ENCODE measurements around the gene ADCY9. TPM values are rescaled to one million over a fixed set of nuclear protein-coding genes. Genes with fewer than 3 reads are reported as not detected.

The ADCY9 gene
- total RNA-seq, 2 experiments from 2014 or later: 7.1 to 7.4 TPM

DNA sequence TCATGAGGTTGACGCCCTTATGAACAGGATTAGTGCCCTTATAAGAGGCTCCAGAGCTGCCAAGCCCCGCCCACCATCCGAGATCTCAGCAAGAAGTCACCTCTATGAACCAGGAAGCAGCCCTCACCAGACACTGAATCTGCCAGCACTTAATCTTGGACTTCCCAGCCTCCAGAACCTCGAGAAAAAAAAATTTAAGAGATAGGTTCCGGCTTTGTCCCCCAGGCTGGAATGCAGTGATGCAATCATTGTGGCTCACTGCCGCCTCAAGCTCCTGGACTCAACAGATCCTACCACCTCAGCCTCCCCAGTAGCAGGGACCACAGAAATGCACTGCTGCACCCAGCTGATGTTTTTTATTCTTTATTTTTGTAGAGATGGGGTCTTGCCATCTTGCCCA is 22.5 kb upstream of the ADCY9 start:
- DNase-seq (no peak), ATAC-seq (ENCODE audit: poor library complexity) (no peak)
- peaks cover 14% of the 10 kb centered on the region for H3K4me1 ChIP-seq (ENCODE audit: insufficient read depth, low read length)
- H3K27me3 Mint-ChIP-seq: peaks cover 17% of the 10 kb centered on the region
- no peak overlapping the region for H3K4me3 ChIP-seq (ENCODE audit: low read length)
- H3K4me1 Mint-ChIP-seq (ENCODE audit: low read depth): peaks cover 5% of the 10 kb centered on the region
- ChIA-PET CTCF (no interaction called here), POLR2A (no interaction called here)
- H3K36me3 Mint-ChIP-seq (ENCODE audit: low read depth): no peaks in the 10 kb centered on the region
- peaks cover 0 to 9% of the 10 kb centered on the region in 2 experiments for H3K9me3 ChIP-seq (ENCODE audit: control insufficient read depth in 1 of 2, insufficient read depth in 1 of 2, low read length in 2 of 2)
- no peaks in the 10 kb centered on the region for H3K9me3 Mint-ChIP-seq
- no peaks in the 10 kb centered on the region for H3K36me3 ChIP-seq (ENCODE audit: insufficient read depth, low read length)
- no peak overlapping the region for H3K27ac Mint-ChIP-seq
- intact Hi-C loops (cut with DNase I, micrococcal nuclease): no loop called here
- no peak overlapping the region for H3K27ac ChIP-seq (ENCODE audit: low read depth in 1 of 2, low read length in 2 of 2)
- TF ChIP-seq, protein P1, sequence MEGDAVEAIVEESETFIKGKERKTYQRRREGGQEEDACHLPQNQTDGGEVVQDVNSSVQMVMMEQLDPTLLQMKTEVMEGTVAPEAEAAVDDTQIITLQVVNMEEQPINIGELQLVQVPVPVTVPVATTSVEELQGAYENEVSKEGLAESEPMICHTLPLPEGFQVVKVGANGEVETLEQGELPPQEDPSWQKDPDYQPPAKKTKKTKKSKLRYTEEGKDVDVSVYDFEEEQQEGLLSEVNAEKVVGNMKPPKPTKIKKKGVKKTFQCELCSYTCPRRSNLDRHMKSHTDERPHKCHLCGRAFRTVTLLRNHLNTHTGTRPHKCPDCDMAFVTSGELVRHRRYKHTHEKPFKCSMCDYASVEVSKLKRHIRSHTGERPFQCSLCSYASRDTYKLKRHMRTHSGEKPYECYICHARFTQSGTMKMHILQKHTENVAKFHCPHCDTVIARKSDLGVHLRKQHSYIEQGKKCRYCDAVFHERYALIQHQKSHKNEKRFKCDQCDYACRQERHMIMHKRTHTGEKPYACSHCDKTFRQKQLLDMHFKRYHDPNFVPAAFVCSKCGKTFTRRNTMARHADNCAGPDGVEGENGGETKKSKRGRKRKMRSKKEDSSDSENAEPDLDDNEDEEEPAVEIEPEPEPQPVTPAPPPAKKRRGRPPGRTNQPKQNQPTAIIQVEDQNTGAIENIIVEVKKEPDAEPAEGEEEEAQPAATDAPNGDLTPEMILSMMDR (IDR thresholded peaks at IDR 0.05): no peak
- H3K27me3 ChIP-seq (ENCODE audit: control insufficient read depth in 1 of 2, insufficient read depth in 2 of 2, low read length in 2 of 2): no peaks in the 10 kb centered on the region
- H3K4me3 Mint-ChIP-seq: no peak overlapping the region

DNA sequence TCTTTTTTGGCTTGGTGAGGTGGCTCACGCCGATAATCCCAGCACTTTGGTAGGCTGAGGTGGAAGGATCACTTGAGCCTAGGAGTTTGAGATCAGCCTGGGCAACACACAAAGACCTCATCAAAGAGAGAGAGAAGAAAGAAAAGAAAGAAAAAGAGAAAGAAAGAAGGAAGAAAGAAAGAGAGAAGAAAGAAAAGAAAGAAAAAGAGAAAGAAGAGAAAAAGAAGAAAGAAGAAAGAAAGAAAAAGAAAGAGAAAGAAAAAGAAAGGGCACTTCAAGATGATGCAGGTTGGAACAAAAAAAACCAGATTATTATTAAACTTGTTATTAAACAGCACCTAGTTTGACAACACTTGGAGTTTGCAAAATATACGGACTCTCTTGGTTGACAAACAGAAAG is 21.2 kb upstream of the ADCY9 start:
- no peaks in the 10 kb centered on the region for H3K9me3 Mint-ChIP-seq
- CTCF ChIA-PET: no interaction called here

GRCh38 chr16:4136229-4136813 is 20.1 kb upstream of the ADCY9 start:
- no peaks in the 10 kb centered on the region for H3K4me1 ChIP-seq (ENCODE audit: insufficient read depth, low read length)
- intact Hi-C loops (cut with DNase I, micrococcal nuclease): no loop called here
- ChIA-PET POLR2A (no interaction called here), CTCF (no interaction called here)
- H3K27ac ChIP-seq (ENCODE audit: low read depth in 1 of 2, low read length in 2 of 2): no peak overlapping the region
- H3K36me3 Mint-ChIP-seq (ENCODE audit: low read depth): no peaks in the 10 kb centered on the region
- peaks cover 0 to 6% of the 10 kb centered on the region in 2 experiments for H3K9me3 ChIP-seq (ENCODE audit: control insufficient read depth in 1 of 2, insufficient read depth in 1 of 2, low read length in 2 of 2)
- H3K27me3 ChIP-seq (ENCODE audit: control insufficient read depth in 1 of 2, insufficient read depth in 2 of 2, low read length in 2 of 2): no peaks in the 10 kb centered on the region
- DNase-seq (no peak), ATAC-seq (ENCODE audit: poor library complexity) (no peak)
- no peaks in the 10 kb centered on the region for H3K4me1 Mint-ChIP-seq (ENCODE audit: low read depth)
- no peak overlapping the region for H3K4me3 ChIP-seq (ENCODE audit: low read length)
- no peaks in the 10 kb centered on the region for H3K36me3 ChIP-seq (ENCODE audit: insufficient read depth, low read length)
- TF ChIP-seq, protein P1 (IDR thresholded peaks at IDR 0.05): no peak
- peaks cover 28% of the 10 kb centered on the region for H3K27me3 Mint-ChIP-seq
- H3K27ac Mint-ChIP-seq: no peak overlapping the region
- H3K4me3 Mint-ChIP-seq: no peak overlapping the region
- H3K9me3 Mint-ChIP-seq: no peaks in the 10 kb centered on the region

More for the DNA sequence above, 21.2 kb upstream of the ADCY9 start:
- Histone ChIP-seq H3K9me3 (ENCODE audit: control insufficient read depth in 1 of 2, insufficient read depth in 1 of 2, low read length in 2 of 2) (peaks cover 0 to 9% of the 10 kb centered on the region in 2 experiments), H3K27ac (ENCODE audit: low read depth in 1 of 2, low read length in 2 of 2) (no peak overlapping the region), H3K4me1 (ENCODE audit: insufficient read depth, low read length) (peaks cover 6% of the 10 kb centered on the region), H3K4me3 (ENCODE audit: low read length) (no peak overlapping the region), H3K36me3 (ENCODE audit: insufficient read depth, low read length) (no peaks in the 10 kb centered on the region), H3K27me3 (ENCODE audit: control insufficient read depth in 1 of 2, insufficient read depth in 2 of 2, low read length in 2 of 2) (no peaks in the 10 kb centered on the region)
- Mint-ChIP-seq H3K36me3 (ENCODE audit: low read depth) (no peaks in the 10 kb centered on the region), H3K4me1 (ENCODE audit: low read depth) (peaks cover 4% of the 10 kb centered on the region), H3K27ac (no peak overlapping the region), H3K27me3 (peaks cover 25% of the 10 kb centered on the region), H3K4me3 (no peak overlapping the region)
- TF ChIP-seq, protein P1 (IDR thresholded peaks at IDR 0.05): no peak
- no peak for DNase-seq
- intact Hi-C loops (cut with DNase I, micrococcal nuclease): no loop called here
- POLR2A ChIA-PET: no interaction called here
- no peak for ATAC-seq (ENCODE audit: poor library complexity)
